GM18873 (cell line): ENCODE data around the gene KCNIP4.

Experiments used
- ATAC-seq: cut with Tn5 transposase; IDR thresholded peaks from one replicate; pipeline ENCODE4 v1.9.1; 2021; ENCODE audit warnings: mild to moderate bottlenecking, moderate library complexity, moderate number of reproducible peaks; ENCODE audit not compliant: unreplicated experiment, low FRiP score

KCNIP4 gene

GRCh38 chr4:21628116-21628670 is 320.4 kb downstream of the KCNIP4 start:
- no peak for ATAC-seq

DNA sequence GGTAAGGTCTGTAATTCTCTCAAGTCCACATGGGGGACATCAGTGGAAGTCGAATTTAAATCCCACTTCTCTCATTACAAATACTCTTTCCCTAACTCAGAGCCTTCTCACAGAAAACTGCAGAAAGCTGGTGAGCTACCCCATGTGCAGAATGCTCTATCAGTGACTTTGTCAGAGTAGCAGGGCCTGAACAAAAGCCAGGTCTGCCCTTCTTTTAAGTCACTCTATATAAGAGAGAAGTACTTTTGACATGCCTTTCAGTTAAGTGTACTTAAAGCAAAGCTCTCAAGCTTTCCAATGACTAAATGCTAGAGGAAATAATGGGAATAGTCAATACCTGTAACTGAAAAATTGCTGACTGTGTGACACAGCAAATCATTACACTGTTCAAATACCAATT is 323.1 kb downstream of the KCNIP4 start:
- ATAC-seq = no peak

- no peak for ATAC-seq
Observed at GRCh38 chr4:21605006-21605405, 343.6 kb downstream of the KCNIP4 start.

- no peak for ATAC-seq
Observed at GRCh38 chr4:21596521-21596920, 352.1 kb downstream of the KCNIP4 start.

GRCh38 chr4:21593671-21594001 is 354.9 kb downstream of the KCNIP4 start:
- ATAC-seq = no peak

DNA sequence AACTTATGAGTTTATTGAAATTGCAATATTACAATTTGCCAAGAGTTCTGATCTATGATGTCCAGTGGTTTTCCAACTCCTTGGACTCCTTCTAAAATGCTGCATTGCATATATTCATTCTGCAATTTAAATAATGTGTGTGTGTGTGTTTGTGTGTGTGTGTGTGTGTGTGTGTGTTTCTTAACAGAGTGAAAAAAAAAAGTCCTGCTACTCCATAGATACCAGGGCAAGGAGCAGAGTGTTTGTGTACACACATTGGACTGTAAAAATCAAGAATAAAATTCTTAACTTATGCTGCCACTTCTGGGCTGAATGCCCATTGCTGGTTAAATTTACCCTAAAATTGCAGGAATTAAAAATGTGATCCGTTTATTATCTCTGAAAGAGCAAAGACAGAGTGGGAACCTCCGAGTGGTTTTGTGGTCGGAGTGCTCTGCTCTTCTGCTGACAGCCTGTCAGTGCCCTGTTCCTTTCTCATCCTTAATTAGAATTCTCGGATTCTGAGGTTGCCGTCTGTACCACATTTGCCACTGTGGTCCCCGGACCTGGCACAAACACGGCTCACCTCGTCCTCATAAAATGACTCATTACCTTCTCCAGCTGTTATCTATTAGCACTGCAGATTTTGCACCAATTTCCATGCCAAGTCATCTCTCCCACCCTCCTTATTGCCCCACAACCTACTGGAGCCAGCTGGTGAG is 355.5 kb downstream of the KCNIP4 start:
- no peak for ATAC-seq

GRCh38 chr4:21577056-21577455 is 371.5 kb downstream of the KCNIP4 start:
- no peak for ATAC-seq

DNA sequence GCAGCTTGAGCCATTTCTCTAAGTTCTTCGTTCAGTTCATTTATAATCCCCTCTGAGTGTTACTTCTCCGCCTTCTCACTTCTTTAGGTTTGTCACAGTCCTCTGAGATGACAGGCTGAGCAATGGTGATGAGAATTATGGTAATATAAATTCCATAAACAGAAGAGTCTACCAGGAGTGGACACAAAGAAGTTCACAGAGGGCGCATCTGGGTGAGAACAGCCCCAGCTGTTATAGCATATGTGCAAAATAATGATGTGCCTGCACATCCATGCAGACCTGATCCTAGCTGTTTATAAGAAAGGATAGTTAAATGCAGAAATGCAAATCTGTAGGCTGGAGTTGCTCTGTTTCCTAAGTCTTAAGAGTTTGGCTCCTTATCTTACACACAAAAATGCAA is 377.5 kb downstream of the KCNIP4 start:
- ATAC-seq = no peak

- no peak for ATAC-seq
Observed at GRCh38 chr4:21569638-21570037, 378.9 kb downstream of the KCNIP4 start.

DNA sequence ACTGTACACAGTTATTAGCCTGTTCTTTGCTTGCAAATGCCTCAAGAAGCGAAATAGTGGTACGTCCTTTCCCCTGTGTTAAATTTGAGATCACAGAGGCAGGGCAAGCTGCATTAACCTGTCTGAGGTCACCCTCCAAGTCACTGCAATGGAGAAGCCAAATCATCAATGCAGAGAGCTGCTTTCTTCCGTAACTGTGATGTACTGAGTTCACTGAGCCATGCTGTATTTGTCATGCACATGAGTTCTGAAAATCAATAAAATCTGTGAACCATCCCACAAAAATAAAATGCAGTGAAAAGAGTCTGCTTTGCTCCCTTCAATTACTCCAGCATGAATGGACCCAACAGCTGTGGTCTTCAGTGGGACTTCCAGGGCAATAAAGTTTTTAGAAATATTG is 393.5 kb downstream of the KCNIP4 start:
- no peak for ATAC-seq

- ATAC-seq = no peak
Observed at GRCh38 chr4:21554500-21554899, 394.1 kb downstream of the KCNIP4 start.

DNA sequence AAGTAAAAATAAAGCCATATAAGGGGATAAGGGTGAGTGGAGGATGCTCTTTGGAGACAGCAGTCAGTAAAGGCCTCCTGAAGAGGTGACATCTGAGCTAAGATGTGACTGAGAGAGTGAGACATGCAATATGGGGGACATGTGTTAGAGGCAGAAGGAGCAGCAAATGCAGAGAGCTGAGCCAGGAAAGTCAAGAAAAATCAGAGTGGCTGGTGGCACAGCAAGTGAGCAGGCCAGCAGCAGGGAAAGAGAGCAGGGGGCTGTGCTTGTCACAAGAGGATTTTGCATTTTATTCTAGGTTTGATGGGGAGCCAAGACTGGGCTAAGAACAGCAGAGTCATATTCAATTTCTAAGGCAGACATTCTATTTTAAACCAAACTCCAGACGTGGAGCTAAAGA is 394.5 kb downstream of the KCNIP4 start:
- ATAC-seq = no peak

- ATAC-seq = no peak
Observed at GRCh38 chr4:21552455-21552854, 396.1 kb downstream of the KCNIP4 start.

DNA sequence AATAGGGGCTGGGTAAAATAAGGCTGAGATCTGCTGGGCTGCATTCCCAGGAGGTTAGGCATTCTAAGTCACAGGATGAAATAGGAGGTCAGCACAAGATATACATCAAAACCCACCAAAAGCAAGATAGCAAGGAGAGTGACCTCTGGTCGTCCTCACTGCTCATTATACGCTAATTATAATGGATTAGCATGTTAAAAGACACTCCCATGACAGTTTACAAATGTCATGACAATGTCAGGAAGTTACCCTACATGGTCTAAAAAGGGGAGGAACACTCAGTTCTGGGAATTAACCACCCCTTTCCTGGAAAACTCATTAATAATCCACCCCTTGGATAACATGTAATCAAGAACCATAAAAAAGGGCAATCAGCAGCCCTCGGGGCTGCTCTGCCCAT is 403.6 kb downstream of the KCNIP4 start:
- ATAC-seq = no peak

- ATAC-seq = no peak
Observed at GRCh38 chr4:21544415-21544814, 404.2 kb downstream of the KCNIP4 start.

DNA sequence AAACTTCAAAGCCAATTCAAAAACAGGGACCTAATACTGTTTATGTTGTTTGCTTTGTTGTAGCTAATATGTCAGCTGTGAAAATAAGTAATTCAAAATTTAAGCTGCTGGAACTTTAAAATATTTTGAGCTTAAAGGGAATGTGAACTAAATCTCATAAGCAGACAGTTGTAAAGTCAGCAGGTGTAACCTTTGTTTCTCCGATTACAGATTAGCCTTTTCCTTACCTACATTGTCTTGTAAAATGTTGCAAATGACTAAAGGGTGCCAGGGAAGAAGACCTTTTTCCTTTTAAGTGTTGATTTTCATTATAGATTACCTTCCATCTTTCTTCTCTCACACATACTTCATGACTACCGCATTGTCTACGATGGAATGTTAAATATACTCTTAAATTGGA is 405.1 kb downstream of the KCNIP4 start:
- no peak for ATAC-seq

- ATAC-seq = no peak
Observed at GRCh38 chr4:21535898-21536297, 412.7 kb downstream of the KCNIP4 start.

DNA sequence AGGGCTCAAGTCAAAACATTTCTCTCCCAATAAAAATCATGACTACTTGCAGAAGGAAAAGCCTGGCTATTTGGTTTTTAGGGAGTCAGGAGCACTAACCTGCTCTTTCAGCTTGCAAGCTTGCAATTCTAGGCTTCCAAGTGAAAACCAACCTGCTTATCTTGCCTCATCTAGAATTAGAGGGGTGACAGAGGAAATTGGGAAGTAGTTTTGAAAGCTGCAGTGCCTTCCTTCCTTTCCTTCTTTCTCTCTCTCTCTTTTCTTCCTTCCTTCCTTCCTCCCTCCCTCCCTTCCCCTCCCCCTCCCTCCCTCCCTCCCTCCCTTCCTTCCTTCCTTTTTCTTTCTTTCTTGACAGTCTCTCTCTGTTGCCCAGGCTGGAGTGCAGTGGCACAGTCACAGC is 417.5 kb downstream of the KCNIP4 start:
- no peak for ATAC-seq

- no peak for ATAC-seq
Observed at GRCh38 chr4:21529214-21529613, 419.4 kb downstream of the KCNIP4 start.

GRCh38 chr4:21522296-21522695 is 426.3 kb downstream of the KCNIP4 start:
- no peak for ATAC-seq

GRCh38 chr4:21517126-21517859 is 431.3 kb downstream of the KCNIP4 start:
- no peak for ATAC-seq
